Endothelial cell (in vitro differentiated cells): Measurements from ENCODE around the gene DCAF7. TPM values are rescaled to one million over a fixed set of nuclear protein-coding genes. Genes with fewer than 3 reads are reported as not detected.

ENCODE experiments used
- DNase-seq: peaks from one replicate; pipeline ENCODE4 v3.0.0; 2021; ENCODE audit warnings: low spot score
- H3K27ac Mint-ChIP-seq: one replicate; pipeline ENCODE4 v1.8.0; 2021; ENCODE audit warnings: mixed read lengths, inconsistent platforms; ENCODE audit not compliant: unreplicated experiment
- H3K27me3 Mint-ChIP-seq: one replicate; pipeline ENCODE4 v1.8.0; 2021; ENCODE audit warnings: mild to moderate bottlenecking, moderate library complexity, mixed read lengths, inconsistent platforms; ENCODE audit not compliant: unreplicated experiment
- H3K36me3 Mint-ChIP-seq: one replicate; pipeline ENCODE4 v1.8.0; 2021; ENCODE audit warnings: mild to moderate bottlenecking, low read depth, mixed read lengths, inconsistent platforms; ENCODE audit not compliant: unreplicated experiment
- H3K4me1 Mint-ChIP-seq: one replicate; pipeline ENCODE4 v1.8.0; 2021; ENCODE audit warnings: mild to moderate bottlenecking, mixed read lengths, inconsistent platforms; ENCODE audit not compliant: unreplicated experiment
- H3K4me3 Mint-ChIP-seq: one replicate; pipeline ENCODE4 v1.8.0; 2021; ENCODE audit warnings: mild to moderate bottlenecking, mixed read lengths, inconsistent platforms; ENCODE audit not compliant: unreplicated experiment
- H3K9me3 Mint-ChIP-seq: one replicate; pipeline ENCODE4 v1.8.0; 2021; ENCODE audit warnings: mixed read lengths, inconsistent platforms; ENCODE audit not compliant: unreplicated experiment
- CTCF ChIP-seq: fragments of 200-600 bp; sonication (generic); IDR thresholded peaks from one replicate; pipeline ENCODE4 v1.5.0; 2021; ENCODE audit warnings: antibody characterized with exemption; ENCODE audit not compliant: unreplicated experiment
- total RNA-seq: library from RNA; stranded (reverse); fragmentation: NEBNext Ultra II Directional; extraction: Animal tissue kit (Norgen Biotek cat#: 25700); gene quantifications from one replicate; pipeline ENCODE4 v1.2.1, GENCODE V29; 2021; ENCODE audit not compliant: unreplicated experiment

Gene DCAF7
- total RNA-seq, 1 donor from 2014 or later: 123 TPM

DNA sequence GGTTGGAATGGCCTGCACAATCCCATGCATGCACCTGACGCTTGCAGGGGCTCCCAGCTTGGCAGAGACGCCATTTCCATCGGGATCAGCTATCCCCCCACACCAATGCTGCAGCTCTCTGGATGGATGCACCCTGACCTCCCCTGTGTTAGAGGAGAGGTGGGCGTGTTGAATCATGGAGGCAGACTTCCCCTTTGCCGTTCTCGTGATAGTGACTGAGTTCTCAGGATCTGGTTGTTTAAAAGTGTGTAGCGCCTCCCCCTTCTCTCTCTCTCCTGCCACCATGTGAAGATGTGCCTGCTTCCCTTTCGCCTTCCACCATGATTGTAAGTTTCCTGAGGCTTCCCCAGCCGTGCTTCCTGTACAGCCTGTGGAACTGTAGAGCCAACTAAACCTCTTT is 44.9 kb upstream of the DCAF7 start:
- H3K4me3 Mint-ChIP-seq: no peak overlapping the region
- H3K27me3 Mint-ChIP-seq: peaks cover 13% of the 10 kb centered on the region

DNA sequence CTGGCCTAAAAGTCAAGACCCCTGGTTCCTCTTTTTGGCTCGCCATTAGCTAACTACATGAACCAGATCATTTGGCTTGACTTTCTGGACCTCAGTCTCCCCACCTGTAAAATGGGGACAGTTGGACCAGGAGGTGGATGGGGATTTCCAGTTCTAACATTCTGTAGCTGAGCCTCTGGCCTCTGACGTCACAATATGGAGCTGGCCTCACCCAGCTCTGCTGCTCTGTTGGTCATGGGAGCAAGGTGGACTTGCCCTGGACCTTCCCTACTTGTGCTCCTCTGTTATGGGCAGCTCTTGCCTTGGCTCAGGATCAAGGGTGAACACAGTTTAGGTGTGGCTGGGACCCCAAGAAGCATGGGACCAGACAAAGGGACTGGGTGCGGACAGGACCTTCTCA is 43.6 kb upstream of the DCAF7 start:
- peaks cover 5% of the 10 kb centered on the region for H3K36me3 Mint-ChIP-seq
- no peaks in the 10 kb centered on the region for H3K9me3 Mint-ChIP-seq
- no peak for TF ChIP-seq CTCF
- DNase-seq: no peak
- no peak overlapping the region for H3K4me3 Mint-ChIP-seq
- H3K27ac Mint-ChIP-seq: no peak overlapping the region
- H3K27me3 Mint-ChIP-seq: peaks cover 13% of the 10 kb centered on the region
- H3K4me1 Mint-ChIP-seq: peaks cover 2% of the 10 kb centered on the region

More for the DNA sequence above, 44.9 kb upstream of the DCAF7 start:
- Mint-ChIP-seq H3K9me3 (no peaks in the 10 kb centered on the region), H3K4me1 (peaks cover 2% of the 10 kb centered on the region), H3K27ac (no peak overlapping the region), H3K36me3 (peaks cover 5% of the 10 kb centered on the region)
- TF ChIP-seq CTCF: no peak
- no peak for DNase-seq

- Mint-ChIP-seq H3K36me3 (no peaks in the 10 kb centered on the region), H3K27me3 (peaks cover 13% of the 10 kb centered on the region)
These were observed 38.9 kb upstream of the DCAF7 start for GRCh38 chr17:63511331-63511730.

GRCh38 chr17:63512388-63512787 is 37.9 kb upstream of the DCAF7 start:
- H3K36me3 Mint-ChIP-seq: no peaks in the 10 kb centered on the region
- no peak overlapping the region for H3K4me3 Mint-ChIP-seq
- TF ChIP-seq CTCF: no peak
- H3K27me3 Mint-ChIP-seq: peaks cover 13% of the 10 kb centered on the region
- peaks cover 4% of the 10 kb centered on the region for H3K4me1 Mint-ChIP-seq
- no peaks in the 10 kb centered on the region for H3K9me3 Mint-ChIP-seq
- no peak for DNase-seq
- no peak overlapping the region for H3K27ac Mint-ChIP-seq

More at GRCh38 chr17:63511331-63511730, 38.9 kb upstream of the DCAF7 start:
- Mint-ChIP-seq H3K9me3 (no peaks in the 10 kb centered on the region), H3K27ac (no peak overlapping the region), H3K4me1 (peaks cover 4% of the 10 kb centered on the region), H3K4me3 (no peak overlapping the region)
- TF ChIP-seq CTCF: no peak
- DNase-seq: no peak

DNA sequence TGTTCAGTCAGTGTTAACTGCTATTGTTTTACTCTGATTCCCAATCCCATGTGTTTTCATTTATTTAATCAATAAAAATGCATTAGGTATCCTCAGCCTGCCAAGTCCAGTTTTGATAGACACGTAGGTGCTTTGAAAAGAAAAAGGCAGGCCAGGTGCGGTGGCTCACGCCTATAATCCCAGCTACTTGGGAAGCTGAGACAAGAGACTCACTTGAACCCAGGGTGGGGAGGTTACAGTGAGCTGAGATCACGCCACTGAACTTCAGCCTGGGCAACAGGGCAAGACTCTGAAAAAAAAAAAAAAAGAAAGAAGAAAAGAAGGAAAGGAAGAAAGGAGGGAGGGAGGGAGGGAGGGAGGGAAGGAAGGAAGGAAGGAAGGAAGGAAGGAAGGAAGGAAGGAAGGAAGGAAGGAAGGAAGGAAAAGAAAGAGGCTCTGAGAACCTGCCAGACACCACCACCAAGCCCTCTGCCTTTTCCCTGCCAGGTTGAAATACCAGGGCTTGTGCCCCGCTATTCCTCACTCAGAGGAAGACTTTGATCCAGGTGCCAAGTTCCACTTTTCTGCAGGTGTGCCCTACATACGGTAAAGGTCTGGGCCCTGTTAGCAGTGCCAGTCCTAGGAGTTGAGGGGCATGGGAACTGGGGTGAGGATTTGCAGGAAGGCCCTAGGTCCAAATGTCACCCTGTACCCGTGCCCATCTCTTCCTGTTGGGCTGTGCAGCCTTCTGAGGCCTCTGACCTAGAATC is 37.2 kb upstream of the DCAF7 start:
- H3K9me3 Mint-ChIP-seq: no peaks in the 10 kb centered on the region
- TF ChIP-seq CTCF: no peak
- H3K36me3 Mint-ChIP-seq: no peaks in the 10 kb centered on the region
- H3K4me1 Mint-ChIP-seq: peaks cover 4% of the 10 kb centered on the region
- peaks cover 14% of the 10 kb centered on the region for H3K27me3 Mint-ChIP-seq
- H3K27ac Mint-ChIP-seq: no peak overlapping the region
- no peak for DNase-seq
- no peak overlapping the region for H3K4me3 Mint-ChIP-seq
